Left lung (tissue), 10 donors: ENCODE results near the gene CC2D2B. TPM values are rescaled to one million over a fixed set of nuclear protein-coding genes. Genes with fewer than 3 reads are reported as not detected.
"Not testable (repeated sequence)": the region's sequence is repeated elsewhere in the genome, so short reads cannot be mapped to it uniquely, and the experiment has no call there.

Experiments used
- ATAC-seq: fragments of 200-7000 bp; cut with Tn5 transposase; one replicate; pipeline ENCODE4 v1.9.1; 2020; ENCODE audit warnings: moderate library complexity
- DNase-seq, 4 donors: peaks; one replicate each; pipeline ENCODE4 v3.0.0-alpha.2; 2013 to 2020
- H3K27ac ChIP-seq, 2 donors: fragments of 200-600 bp; sonication (generic) in 1 of 2; one replicate each; pipeline versions ENCODE4 v1.5.0 to v1.8.0; 2020 to 2021
- H3K27me3 ChIP-seq, 2 donors: fragments of 200-600 bp; sonication (generic) in 1 of 2; one replicate each; pipeline versions ENCODE4 v1.5.0 to v1.8.0; 2020 to 2021
- H3K36me3 ChIP-seq, 2 donors: fragments of 200-600 bp; sonication (generic) in 1 of 2; one replicate each; pipeline versions ENCODE4 v1.5.0 to v1.8.0; 2020 to 2021
- H3K4me1 ChIP-seq, 2 donors: fragments of 200-600 bp; one replicate each; pipeline ENCODE4 v1.8.0; 2021
- H3K4me3 ChIP-seq, 2 donors: fragments of 200-600 bp; sonication (generic) in 1 of 2; one replicate each; pipeline versions ENCODE4 v1.5.0 to v1.8.0; 2020 to 2021; ENCODE audit warnings: mild to moderate bottlenecking in 1 of 2
- H3K9me3 ChIP-seq, 2 donors: fragments of 200-600 bp; sonication (generic) in 1 of 2; one replicate each; pipeline versions ENCODE4 v1.5.0 to v1.8.0; 2020 to 2021
- intact Hi-C, 2 donors: fragments of 100-400 bp; cut with DNase I; formaldehyde crosslinking; loops; one replicate each; pipeline versions ENCODE4 v1.11.2 to v1.14.2; 2022
- polyA plus RNA-seq, 6 donors: library from polyadenylated mRNA; unstranded; fragments of 120-200 nt; gene quantifications; one replicate each; pipeline ENCODE4 v1.2.1, GENCODE V29; 2013; ENCODE audit not compliant: insufficient read length in 6 of 6
- total RNA-seq, 2 donors: library from RNA; stranded (reverse); fragmentation: NEBNext Ultra II Directional; extraction: Animal tissue kit (Norgen Biotek cat#: 25700); gene quantifications; one replicate each; pipeline ENCODE4 v1.2.1, GENCODE V29; 2021
- TF ChIP-seq, protein P1 (sequence below), 2 donors: fragments of 200-600 bp; sonication (generic) in 1 of 2; IDR thresholded peaks; one replicate each; pipeline versions ENCODE4 v1.5.0 to v1.8.0; 2021; ENCODE audit warnings: antibody characterized with exemption in 2 of 2
- donor health status: DM: no; HTN: yes; CAD: no.
- donor health status: DM: no; HTN: no; CAD: no.

The CC2D2B gene
- total and polyA plus RNA-seq, 8 donors, result 0.79 to 3.5 (median 2.0) TPM

DNA sequence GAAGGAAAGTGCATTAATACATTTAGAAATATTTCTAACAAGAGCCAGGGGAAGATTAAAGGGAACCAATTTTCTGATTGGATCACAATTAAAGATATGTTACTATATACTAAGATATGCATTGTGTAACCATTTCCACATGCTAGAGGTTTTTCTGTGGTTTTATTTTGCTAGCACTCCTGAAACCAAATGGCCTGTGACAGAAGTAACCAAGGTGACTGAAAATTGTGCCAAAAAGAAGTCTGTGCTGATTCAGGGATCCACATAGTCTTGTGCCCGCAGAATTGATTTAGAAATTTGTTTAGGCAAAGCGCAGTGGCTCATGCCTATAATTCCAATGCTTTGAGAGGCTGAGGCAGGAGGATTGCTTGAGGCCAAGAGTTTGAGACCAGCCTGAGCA lies 1.8 kb downstream of the CC2D2B start:
- intact Hi-C loops, result no loop called here
- no peak overlapping the region for H3K4me3 ChIP-seq
- H3K4me1 ChIP-seq, result peaks cover 2 to 8% of the 10 kb centered on the region in 2 donors
- H3K27ac ChIP-seq, result no peak overlapping the region
- no peaks in the 10 kb centered on the region for H3K36me3 ChIP-seq
- ATAC-seq, result no peak
- TF ChIP-seq, protein P1, sequence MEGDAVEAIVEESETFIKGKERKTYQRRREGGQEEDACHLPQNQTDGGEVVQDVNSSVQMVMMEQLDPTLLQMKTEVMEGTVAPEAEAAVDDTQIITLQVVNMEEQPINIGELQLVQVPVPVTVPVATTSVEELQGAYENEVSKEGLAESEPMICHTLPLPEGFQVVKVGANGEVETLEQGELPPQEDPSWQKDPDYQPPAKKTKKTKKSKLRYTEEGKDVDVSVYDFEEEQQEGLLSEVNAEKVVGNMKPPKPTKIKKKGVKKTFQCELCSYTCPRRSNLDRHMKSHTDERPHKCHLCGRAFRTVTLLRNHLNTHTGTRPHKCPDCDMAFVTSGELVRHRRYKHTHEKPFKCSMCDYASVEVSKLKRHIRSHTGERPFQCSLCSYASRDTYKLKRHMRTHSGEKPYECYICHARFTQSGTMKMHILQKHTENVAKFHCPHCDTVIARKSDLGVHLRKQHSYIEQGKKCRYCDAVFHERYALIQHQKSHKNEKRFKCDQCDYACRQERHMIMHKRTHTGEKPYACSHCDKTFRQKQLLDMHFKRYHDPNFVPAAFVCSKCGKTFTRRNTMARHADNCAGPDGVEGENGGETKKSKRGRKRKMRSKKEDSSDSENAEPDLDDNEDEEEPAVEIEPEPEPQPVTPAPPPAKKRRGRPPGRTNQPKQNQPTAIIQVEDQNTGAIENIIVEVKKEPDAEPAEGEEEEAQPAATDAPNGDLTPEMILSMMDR (IDR thresholded peaks at IDR 0.05), result no peak
- no peaks in the 10 kb centered on the region for H3K27me3 ChIP-seq
- no peak for DNase-seq
- no peaks in the 10 kb centered on the region for H3K9me3 ChIP-seq

DNA sequence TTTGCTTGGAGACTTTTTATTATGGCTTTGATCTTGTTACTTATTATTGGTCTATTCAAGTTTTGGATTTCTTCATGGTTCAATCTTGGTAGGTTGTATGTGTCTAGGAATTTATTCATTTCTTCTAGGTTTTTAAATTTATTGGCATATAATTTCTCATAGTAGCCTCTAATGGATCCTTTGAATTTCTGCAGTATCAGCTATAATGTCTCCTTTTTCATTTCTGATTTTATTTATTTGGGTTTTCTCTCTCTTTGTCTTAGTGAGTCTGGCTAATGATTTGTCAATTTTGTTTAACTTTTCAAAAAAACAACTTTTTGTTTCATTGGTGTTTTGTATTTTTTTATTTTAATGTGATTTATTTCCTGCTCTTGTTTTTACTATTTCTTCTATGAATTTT lies 8.3 kb downstream of the CC2D2B start:
- H3K9me3 ChIP-seq, H3K4me1 ChIP-seq, H3K27me3 ChIP-seq, H3K4me3 ChIP-seq, intact Hi-C loops, ATAC-seq, H3K27ac ChIP-seq, H3K36me3 ChIP-seq, DNase-seq: not testable (repeated sequence)

DNA sequence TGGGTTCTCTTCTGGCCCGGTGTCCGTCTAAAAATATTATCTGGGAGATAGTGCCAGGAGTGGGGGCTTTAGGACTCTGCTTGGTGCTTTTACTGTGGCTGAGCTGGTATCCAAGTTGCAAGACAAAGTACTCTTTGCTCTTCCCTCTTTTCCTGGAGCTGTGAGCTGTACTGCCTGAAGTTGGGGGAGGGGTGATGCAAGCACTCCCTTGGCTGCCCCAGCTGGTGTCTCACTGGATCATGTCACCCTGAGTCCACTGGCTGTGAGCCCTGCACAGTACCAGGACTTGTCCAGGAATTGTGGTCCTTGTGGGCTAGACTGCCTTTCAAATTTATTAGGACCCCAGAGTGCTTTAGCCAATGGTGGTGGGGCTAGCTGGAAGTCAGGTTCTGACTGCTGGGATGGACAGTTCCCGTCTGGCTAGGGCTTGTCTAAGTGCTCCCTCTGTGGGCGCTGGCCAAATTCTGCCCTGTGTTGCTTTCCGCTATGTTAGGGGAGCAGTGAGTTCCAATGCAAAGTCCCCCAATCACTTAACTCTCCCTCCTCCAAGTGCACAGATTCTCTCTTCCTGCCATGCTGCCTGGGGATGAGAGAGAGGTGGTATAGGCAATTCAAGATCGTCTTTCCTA lies 13.1 kb downstream of the CC2D2B start:
- H3K4me3 ChIP-seq, result no peak overlapping the region
- DNase-seq (no peak), ATAC-seq (no peak)
- H3K27me3 ChIP-seq, result no peaks in the 10 kb centered on the region
- intact Hi-C loops, result no loop called here
- no peaks in the 10 kb centered on the region for H3K4me1 ChIP-seq
- no peaks in the 10 kb centered on the region for H3K9me3 ChIP-seq
- H3K36me3 ChIP-seq, result no peaks in the 10 kb centered on the region
- H3K27ac ChIP-seq, result no peak overlapping the region
- TF ChIP-seq, protein P1 (IDR thresholded peaks at IDR 0.05), result no peak

DNA sequence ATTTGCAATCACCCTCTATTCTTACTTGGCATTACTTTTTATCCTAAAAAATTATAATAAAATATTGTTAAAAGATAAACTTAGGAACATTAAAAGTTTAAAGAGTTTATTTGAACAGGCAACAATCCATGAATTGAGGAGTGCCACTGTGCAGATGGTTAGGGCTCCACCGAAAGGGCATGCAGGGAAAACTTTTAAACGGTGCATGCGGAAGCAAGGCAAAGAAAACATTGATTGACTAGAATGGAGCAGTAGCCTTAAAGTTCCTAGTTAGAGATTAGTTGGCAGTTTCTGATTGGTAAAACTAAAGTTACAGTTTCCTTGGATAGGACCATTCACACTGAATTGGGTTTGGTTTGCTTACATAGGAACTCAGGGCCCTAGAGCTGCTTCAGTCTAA lies 17.3 kb downstream of the CC2D2B start:
- Histone ChIP-seq H3K4me3 (no peak overlapping the region), H3K9me3 (no peaks in the 10 kb centered on the region), H3K4me1 (no peaks in the 10 kb centered on the region), H3K27me3 (no peaks in the 10 kb centered on the region), H3K36me3 (no peaks in the 10 kb centered on the region), H3K27ac (no peak overlapping the region)
- TF ChIP-seq, protein P1 (IDR thresholded peaks at IDR 0.05), result no peak
- ATAC-seq (no peak), DNase-seq (no peak)
- intact Hi-C loops, result no loop called here

DNA sequence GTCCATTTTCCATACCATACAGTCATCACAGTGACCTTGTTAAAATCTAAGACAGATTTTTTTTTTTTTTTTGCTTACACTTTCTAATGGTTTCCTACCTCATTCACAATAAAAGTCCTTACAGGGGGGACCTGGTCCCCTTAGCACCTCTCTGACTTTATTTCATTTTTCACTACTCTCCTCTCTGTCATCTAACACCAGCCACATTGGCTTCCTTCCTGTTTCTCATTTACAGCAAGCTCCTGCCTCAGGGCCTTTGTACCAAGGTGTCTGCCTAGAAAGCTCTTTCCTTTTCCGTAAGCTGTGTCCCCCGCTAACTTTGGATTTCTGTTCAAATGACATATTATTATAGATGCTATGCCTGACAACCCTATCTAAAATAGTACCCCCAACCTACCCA lies 27.7 kb downstream of the CC2D2B start:
- DNase-seq (no peak), ATAC-seq (no peak)
- Histone ChIP-seq H3K9me3 (peaks cover 0 to 17% of the 10 kb centered on the region in 2 donors), H3K27me3 (no peaks in the 10 kb centered on the region), H3K27ac (no peak overlapping the region), H3K36me3 (no peaks in the 10 kb centered on the region), H3K4me3 (no peak overlapping the region), H3K4me1 (no peaks in the 10 kb centered on the region)
- intact Hi-C loops, result no loop called here
- TF ChIP-seq, protein P1 (IDR thresholded peaks at IDR 0.05), result no peak

DNA sequence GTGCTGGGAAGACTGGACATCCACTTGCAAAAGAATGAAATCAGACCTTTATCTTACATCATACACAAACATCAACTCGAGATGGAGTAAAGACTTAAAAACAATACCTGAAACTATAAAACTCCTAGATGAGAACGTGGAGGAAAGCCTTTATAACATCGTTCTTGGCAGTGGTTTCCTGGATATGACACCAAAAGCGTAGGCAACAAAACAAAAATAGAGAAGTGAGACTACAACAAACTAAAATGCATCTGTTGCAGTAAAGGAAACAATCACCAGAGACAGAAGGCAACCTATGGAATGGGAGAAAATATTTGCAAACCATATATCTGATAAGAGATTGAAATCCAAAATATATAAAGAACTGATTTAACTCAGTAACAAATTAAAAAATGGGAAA lies 33.3 kb downstream of the CC2D2B start:
- H3K36me3 ChIP-seq, result no peaks in the 10 kb centered on the region
- no peak overlapping the region for H3K4me3 ChIP-seq
- no peaks in the 10 kb centered on the region for H3K4me1 ChIP-seq
- ATAC-seq (no peak), DNase-seq (no peak)
- intact Hi-C loops, result no loop called here
- TF ChIP-seq, protein P1 (IDR thresholded peaks at IDR 0.05), result no peak
- H3K27ac ChIP-seq, result no peak overlapping the region
- no peaks in the 10 kb centered on the region for H3K27me3 ChIP-seq
- H3K9me3 ChIP-seq, result peaks cover 0 to 23% of the 10 kb centered on the region in 2 donors
